ENCODE results near the gene FFAR3. TPM values are rescaled to one million over a fixed set of nuclear protein-coding genes. Genes with fewer than 3 reads are reported as not detected.
A peak's percentile ranks its signal among the peaks of the same experiment; 100 is the strongest.

FFAR3 gene
- total and polyA plus RNA-seq, 2 of the 13 experiments (the other 11 are each of a cell fraction or from before 2014, with no cell fraction given): not detected

DNA sequence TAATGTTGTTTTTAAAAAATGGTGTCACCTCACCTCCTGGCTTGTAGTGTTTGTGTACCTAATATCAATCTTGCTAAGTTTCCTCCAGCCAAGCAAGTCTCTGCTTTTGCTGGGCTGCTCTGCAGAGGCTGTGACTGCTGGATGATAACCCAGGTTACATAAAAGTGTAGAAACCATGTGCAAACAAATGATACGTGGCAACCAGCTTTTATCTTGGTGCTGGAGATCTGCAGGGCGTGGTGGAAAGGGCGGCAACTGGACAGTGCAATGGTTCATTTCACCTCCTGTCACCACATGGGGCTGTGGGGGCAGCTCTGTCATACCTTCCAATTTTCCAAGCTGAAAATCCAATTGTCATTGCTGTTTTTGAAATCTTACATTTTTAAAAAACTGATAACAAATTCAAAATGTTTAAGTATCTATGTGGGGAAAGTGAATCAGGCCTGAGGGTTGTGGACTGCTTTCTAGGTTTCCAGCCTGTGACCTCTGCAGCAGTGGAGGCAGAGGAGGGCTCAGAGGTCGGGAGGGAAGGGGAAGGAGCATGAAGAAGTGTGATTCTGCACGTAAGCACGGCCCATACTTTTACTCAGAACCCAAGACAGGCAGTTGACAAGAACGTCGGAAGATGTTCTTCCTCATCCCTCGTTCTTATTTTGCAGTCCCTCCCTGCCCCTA, 22.3 kb downstream of the FFAR3 start (continued):
- TF ChIP-seq KIAA2018 (CRISPR knock-in tag; IDR thresholded peaks at IDR 0.05; ENCODE audit: borderline replicate concordance): no peak
- TF ChIP-seq ARHGAP35 (CRISPR knock-in tag; IDR thresholded peaks at IDR 0.05; ENCODE audit: borderline replicate concordance): no peak
- TF ChIP-seq ZNF292 (CRISPR knock-in tag; IDR thresholded peaks at IDR 0.05; ENCODE audit: borderline replicate concordance, low read depth): peak; percentile 91; the same call in 1 of the 2 replicates
- TF ChIP-seq MZF1 (CRISPR knock-in tag; IDR thresholded peaks at IDR 0.05; ENCODE audit: borderline replicate concordance): no peak
- no peak for TF ChIP-seq DNMT1 (CRISPR knock-in tag; IDR thresholded peaks at IDR 0.05)
- TF ChIP-seq ZSCAN29 (CRISPR knock-in tag; conservative IDR thresholded peaks at IDR 0.05): peak; percentile 42; the same call in 1 of the 2 replicates
- no peak for TF ChIP-seq ZNF569 (CRISPR knock-in tag; IDR thresholded peaks at IDR 0.05; ENCODE audit: borderline replicate concordance)
- 0 out of 2 replicates have a peak, but pooled peaks have one; percentile 66 for TF ChIP-seq ZNF503 (CRISPR knock-in tag; IDR thresholded peaks at IDR 0.05)
- TF ChIP-seq NPAS2 (CRISPR knock-in tag; IDR thresholded peaks at IDR 0.05; ENCODE audit: borderline replicate concordance): no peak
- TF ChIP-seq, protein P1, sequence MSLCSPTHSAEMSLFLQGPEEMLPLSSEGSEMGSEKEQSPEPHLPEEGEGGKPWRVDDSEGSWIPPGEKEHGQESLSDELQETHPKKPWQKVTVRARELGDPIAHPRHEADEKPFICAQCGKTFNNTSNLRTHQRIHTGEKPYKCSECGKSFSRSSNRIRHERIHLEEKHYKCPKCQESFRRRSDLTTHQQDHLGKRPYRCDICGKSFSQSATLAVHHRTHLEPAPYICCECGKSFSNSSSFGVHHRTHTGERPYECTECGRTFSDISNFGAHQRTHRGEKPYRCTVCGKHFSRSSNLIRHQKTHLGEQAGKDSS (CRISPR knock-in tag; IDR thresholded peaks at IDR 0.05; ENCODE audit: borderline replicate concordance, low read depth): 0 out of 2 replicates have a peak, but pooled peaks have one; percentile 25
- TF ChIP-seq MBD4 (IDR thresholded peaks at IDR 0.05; ENCODE audit: borderline replicate concordance, low read length): no peak
- TF ChIP-seq, protein P2, sequence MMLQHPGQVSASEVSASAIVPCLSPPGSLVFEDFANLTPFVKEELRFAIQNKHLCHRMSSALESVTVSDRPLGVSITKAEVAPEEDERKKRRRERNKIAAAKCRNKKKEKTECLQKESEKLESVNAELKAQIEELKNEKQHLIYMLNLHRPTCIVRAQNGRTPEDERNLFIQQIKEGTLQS (CRISPR knock-in tag; IDR thresholded peaks at IDR 0.05): no peak
- TF ChIP-seq ZNF225 (CRISPR knock-in tag; IDR thresholded peaks at IDR 0.05): no peak
- TF ChIP-seq ZKSCAN1 (IDR thresholded peaks at IDR 0.05; ENCODE audit: low read length): no peak
- no peak for TF ChIP-seq ZNF570 (CRISPR knock-in tag; IDR thresholded peaks at IDR 0.05; ENCODE audit: borderline replicate concordance)
- no peak for TF ChIP-seq PAX8 (CRISPR knock-in tag; IDR thresholded peaks at IDR 0.05; ENCODE audit: borderline replicate concordance)
- peak; percentile 85 for TF ChIP-seq RXRB (CRISPR knock-in tag; IDR thresholded peaks at IDR 0.05; ENCODE audit: borderline replicate concordance)
- no peak for TF ChIP-seq SNRNP70 (IDR thresholded peaks at IDR 0.05; ENCODE audit: low read depth, low read length)
